HK-2 (cell line): Measurements from ENCODE around the gene FAM20B.

Experiments used
- DNase-seq: peaks from one replicate; pipeline ENCODE4 v3.0.0-alpha.2; 2018; ENCODE audit not compliant: unreplicated experiment

Gene FAM20B

DNA sequence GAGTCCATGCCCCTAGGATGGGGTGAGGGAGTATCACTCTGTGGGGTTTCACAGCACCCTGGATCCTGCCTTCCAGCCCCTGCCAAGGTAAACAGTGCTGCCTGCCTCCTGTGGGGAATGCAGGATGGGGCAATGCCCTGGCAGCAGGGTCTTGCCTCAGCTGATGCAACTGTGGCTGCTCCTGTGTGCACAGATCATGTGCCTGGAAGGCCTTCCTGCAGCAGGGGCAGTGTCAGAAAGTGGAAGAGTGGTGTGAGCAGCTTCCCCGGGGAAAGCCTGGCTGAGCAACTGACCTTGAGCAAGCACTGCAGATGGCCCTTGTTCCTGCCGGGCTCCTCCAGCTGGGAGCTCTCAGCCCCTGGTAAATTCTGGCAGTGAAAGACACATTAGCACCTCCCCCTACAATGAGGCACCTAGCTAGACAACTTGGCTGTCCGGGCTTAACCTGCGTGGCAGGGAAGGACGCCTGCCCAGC lies 66.0 kb downstream of the FAM20B start:
- no peak for DNase-seq

GRCh38 chr1:179092896-179093461 lies 67.3 kb downstream of the FAM20B start:
- DNase-seq: no peak

- no peak for DNase-seq
These were observed 69.1 kb downstream of the FAM20B start for GRCh38 chr1:179094818-179095217.

GRCh38 chr1:179095377-179095776 lies 69.7 kb downstream of the FAM20B start:
- no peak for DNase-seq

- no peak for DNase-seq
These were observed 70.2 kb downstream of the FAM20B start for GRCh38 chr1:179095924-179096323.

- no peak for DNase-seq
These were observed 74.2 kb downstream of the FAM20B start for GRCh38 chr1:179099891-179100290.

DNA sequence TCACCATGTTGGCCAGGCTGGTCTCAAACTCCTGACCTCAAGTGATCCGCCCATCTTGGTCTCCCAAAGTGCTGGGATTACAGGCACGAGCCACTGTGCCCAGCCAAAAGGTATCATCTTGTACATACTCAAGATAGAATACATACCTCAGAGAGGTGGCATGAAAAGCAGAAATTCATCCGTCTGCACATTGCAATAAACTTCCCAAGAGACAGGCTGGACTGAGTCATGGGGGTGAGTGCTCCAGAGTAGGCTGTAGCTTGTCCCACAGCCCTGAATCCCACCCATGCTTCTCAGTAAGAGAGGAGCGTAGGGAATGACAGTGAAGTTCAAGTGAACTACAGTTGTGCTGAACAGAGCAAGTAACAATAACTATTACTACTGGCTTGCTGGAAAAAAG lies 75.9 kb downstream of the FAM20B start:
- no peak for DNase-seq

DNA sequence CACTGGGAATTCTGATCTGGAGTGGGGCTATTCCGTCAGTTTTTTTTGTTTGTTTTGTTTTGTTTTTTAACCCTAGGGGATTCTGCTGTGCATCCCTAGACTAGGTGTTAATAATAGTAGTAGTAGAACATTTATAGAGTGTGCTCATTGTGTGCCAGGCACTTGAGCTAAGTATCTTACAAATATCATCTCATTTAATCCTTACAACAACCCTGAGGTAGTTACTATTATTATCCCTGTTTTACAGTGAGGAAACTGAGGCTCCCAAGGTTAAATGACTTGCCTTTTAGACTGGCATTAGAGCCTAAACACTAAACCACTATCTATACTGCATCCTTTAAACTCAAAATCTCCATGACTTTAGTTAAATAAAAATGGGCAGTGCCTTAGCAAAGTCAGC lies 78.3 kb downstream of the FAM20B start:
- no peak for DNase-seq

DNA sequence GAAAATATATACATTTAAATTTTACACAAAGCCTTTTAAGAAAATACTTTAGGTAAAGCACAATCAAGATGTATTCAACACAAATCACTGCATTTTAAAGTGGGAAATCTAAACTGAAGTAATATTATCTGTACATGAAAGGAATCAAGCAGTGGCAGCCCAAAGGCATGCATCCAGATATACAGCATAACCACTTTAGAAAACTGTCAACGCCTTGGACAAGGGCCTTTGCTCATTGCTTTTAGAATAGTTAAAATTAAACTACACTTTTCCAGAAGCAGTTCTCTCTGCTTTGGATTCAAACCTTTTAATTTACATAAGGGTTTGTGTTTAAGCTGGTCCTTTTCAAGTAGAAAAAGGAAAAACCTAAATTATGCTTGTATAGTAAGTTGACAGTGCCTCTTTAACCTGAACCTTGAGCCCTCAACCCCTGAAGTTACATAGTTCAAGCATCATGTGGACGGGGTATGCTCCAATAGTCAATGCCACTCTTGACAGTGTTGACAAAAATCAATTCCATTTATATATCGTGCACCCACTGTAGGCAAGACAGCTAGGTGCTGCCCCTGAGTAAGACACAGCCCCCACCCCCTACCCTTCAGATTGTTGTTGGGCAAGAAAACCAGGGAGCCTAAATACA lies 79.0 kb downstream of the FAM20B start:
- no peak for DNase-seq

GRCh38 chr1:179105393-179105792 lies 79.7 kb downstream of the FAM20B start:
- no peak for DNase-seq

DNA sequence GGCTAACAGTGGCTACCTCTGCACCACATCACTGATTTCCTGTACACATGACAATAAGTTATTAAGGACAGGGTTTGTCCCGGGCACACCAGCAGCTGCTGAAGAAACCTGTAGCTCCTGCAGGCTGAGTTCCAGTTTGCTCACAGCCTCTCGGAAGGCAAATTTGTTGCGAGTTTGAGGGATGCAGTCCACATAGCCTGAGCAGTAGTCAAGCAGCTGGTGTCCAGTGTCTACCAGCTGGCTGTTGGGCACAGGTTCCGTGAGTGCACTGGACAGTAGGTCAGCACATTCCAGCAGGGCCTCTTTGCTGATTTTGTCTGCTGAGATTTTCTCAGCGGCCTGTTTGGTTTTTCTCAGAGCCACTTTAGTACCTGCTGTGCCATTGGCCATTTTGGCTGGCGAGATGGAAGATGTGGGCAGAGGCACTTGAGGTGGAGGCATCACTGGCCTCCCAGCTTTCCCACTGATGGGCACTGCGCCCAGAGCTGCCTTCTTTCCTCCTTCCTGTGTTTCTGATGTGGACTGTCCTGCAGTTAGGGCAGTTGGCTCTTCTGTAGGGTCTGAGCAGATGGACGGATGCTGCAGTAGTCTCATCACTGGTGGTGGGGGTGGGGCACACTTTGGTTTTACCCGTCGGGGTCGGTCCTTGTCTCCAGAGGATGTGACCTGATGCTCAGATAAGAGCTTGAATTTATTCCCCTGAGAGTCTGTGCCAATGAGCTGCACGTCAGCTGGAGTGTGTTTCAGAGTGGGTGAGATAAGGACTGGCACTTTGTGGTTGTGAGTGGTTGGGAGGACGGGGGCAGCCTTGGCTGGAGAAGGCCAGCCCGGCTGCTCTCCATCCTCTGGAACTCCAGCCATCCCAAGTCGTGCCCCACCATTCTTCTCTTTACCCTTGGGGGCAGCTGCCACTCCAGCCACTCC lies 82.3 kb downstream of the FAM20B start:
- DNase-seq: no peak

GRCh38 chr1:179108644-179109043 lies 83.0 kb downstream of the FAM20B start:
- no peak for DNase-seq

GRCh38 chr1:179115181-179115580 lies 89.5 kb downstream of the FAM20B start:
- no peak for DNase-seq

DNA sequence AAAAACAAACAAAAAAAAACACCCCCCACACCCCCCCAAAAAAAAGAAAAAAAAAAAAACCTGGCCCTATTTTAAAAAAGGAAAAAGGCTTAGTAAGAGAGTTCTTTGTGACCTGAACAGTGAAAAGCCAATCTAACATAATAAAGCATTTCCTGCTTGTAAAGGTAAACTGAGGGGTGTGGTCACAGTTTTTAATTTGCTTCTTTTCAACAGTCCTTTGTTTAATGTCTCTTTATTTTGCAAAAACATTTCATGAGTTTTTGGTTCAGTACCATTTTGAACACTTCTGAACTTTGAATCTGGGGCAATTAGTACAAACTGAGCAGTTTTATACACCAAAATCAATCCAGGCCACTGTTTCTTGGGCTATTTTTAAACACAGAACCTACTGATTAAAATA lies 93.8 kb downstream of the FAM20B start:
- no peak for DNase-seq

- no peak for DNase-seq
These were observed 95.0 kb downstream of the FAM20B start for GRCh38 chr1:179120736-179121135.

- no peak for DNase-seq
These were observed 95.7 kb downstream of the FAM20B start for GRCh38 chr1:179121159-179121938.

- no peak for DNase-seq
These were observed 99.2 kb downstream of the FAM20B start for GRCh38 chr1:179124873-179125272.
